Neural progenitor cell (in vitro differentiated cells): ENCODE results near the gene CHD2.

Experiments used
- EZH2 ChIP-seq: fragments of 200-600 bp; sonication (generic); IDR thresholded peaks from 2 replicates; pipeline ENCODE4 v1.6.1; 2017; ENCODE audit warnings: antibody characterized with exemption, mild to moderate bottlenecking, moderate library complexity
- EZH2phosphoT487 ChIP-seq: fragments of 200-600 bp; sonication (generic); IDR thresholded peaks from 2 replicates; pipeline ENCODE4 v1.6.1; 2017; ENCODE audit warnings: antibody characterized with exemption
- TF ChIP-seq, protein P1 (sequence below): fragments of 200-600 bp; sonication (generic); IDR thresholded peaks from 2 replicates; pipeline ENCODE4 v1.5.1; 2017; ENCODE audit warnings: antibody characterized with exemption, mild to moderate bottlenecking

- TF ChIP-seq, protein P1, sequence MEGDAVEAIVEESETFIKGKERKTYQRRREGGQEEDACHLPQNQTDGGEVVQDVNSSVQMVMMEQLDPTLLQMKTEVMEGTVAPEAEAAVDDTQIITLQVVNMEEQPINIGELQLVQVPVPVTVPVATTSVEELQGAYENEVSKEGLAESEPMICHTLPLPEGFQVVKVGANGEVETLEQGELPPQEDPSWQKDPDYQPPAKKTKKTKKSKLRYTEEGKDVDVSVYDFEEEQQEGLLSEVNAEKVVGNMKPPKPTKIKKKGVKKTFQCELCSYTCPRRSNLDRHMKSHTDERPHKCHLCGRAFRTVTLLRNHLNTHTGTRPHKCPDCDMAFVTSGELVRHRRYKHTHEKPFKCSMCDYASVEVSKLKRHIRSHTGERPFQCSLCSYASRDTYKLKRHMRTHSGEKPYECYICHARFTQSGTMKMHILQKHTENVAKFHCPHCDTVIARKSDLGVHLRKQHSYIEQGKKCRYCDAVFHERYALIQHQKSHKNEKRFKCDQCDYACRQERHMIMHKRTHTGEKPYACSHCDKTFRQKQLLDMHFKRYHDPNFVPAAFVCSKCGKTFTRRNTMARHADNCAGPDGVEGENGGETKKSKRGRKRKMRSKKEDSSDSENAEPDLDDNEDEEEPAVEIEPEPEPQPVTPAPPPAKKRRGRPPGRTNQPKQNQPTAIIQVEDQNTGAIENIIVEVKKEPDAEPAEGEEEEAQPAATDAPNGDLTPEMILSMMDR: no peak
- TF ChIP-seq EZH2 (no peak), EZH2phosphoT487 (no peak)
Measured at GRCh38 chr15:93060336-93061248, 160.5 kb downstream of the CHD2 start.
